NOMO-1 (cell line): Measurements from ENCODE around the gene IPO9.

Source experiments
- DNase-seq, 2 experiments: peaks; one replicate each; lab custom pipeline; 2025; ENCODE audit not compliant: unreplicated experiment in 2 of 2; lab: John Stamatoyannopoulos, UW

Gene IPO9

GRCh38 chr1:201886103-201886885 is 57.3 kb downstream of the IPO9 start:
- DNase-seq, result no peak

- DNase-seq, result no peak
Measured at GRCh38 chr1:201887116-201887866, 58.3 kb downstream of the IPO9 start.

GRCh38 chr1:201888282-201889089 is 59.5 kb downstream of the IPO9 start, which contains the start of gene SHISA4:
TSS of gene SHISA4 (plus strand) at chr1:201888898. CDS start at chr1:201888995, 97 bp downstream.
- DNase-seq, result no peak

- DNase-seq, result no peak
Measured at GRCh38 chr1:201889090-201889968, 60.4 kb downstream of the IPO9 start.

- DNase-seq, result no peak
Measured at GRCh38 chr1:201890223-201890622, 61.3 kb downstream of the IPO9 start.

GRCh38 chr1:201890806-201891450 is 62.0 kb downstream of the IPO9 start:
- no peak for DNase-seq

- no peak for DNase-seq
Measured at GRCh38 chr1:201891451-201892045, 62.6 kb downstream of the IPO9 start.

GRCh38 chr1:201892211-201892610 is 63.3 kb downstream of the IPO9 start:
- DNase-seq, result no peak

GRCh38 chr1:201893431-201893830 is 64.5 kb downstream of the IPO9 start:
- no peak for DNase-seq

GRCh38 chr1:201894343-201895119 is 65.6 kb downstream of the IPO9 start:
- no peak for DNase-seq

- no peak for DNase-seq
Measured at GRCh38 chr1:201895120-201895665, 66.2 kb downstream of the IPO9 start.

GRCh38 chr1:201895913-201896807 is 67.2 kb downstream of the IPO9 start:
- peak; percentile 81 to 83 for DNase-seq

GRCh38 chr1:201896951-201897391 is 68.0 kb downstream of the IPO9 start:
- DNase-seq, result no peak

- DNase-seq, result no peak
Measured at GRCh38 chr1:201898240-201898894, 69.4 kb downstream of the IPO9 start.

GRCh38 chr1:201898992-201899391 is 70.0 kb downstream of the IPO9 start:
- no peak for DNase-seq

- DNase-seq, result no peak
Measured at GRCh38 chr1:201899683-201900429, 70.9 kb downstream of the IPO9 start.
